ENCODE measurements around the gene REG4.

DNA sequence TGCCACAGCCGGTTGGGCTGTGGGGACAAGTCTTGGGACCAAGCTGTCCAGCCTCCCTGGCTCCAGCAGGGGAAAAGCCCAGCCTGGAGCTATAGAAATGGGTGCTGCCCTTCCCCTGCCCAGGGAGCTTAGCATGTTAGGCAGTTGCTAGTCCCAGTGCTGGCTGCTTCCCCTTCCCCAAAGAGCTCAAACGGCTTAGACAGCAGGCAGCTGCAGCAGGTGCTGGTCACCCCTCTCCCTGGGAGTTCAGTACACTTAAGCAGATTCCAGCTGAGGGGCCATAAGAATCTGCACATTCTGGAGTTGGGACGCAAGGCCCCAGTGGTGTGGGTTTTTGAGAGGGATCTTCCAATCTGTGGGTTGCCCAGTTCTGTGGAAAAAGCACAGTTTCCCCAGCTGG, 11.1 kb upstream of the REG4 start:
- TF ChIP-seq POLR2A (IDR thresholded peaks at IDR 0.05) (no peak), EP300 (IDR thresholded peaks at IDR 0.05) (no peak)
- TF ChIP-seq, protein P1, sequence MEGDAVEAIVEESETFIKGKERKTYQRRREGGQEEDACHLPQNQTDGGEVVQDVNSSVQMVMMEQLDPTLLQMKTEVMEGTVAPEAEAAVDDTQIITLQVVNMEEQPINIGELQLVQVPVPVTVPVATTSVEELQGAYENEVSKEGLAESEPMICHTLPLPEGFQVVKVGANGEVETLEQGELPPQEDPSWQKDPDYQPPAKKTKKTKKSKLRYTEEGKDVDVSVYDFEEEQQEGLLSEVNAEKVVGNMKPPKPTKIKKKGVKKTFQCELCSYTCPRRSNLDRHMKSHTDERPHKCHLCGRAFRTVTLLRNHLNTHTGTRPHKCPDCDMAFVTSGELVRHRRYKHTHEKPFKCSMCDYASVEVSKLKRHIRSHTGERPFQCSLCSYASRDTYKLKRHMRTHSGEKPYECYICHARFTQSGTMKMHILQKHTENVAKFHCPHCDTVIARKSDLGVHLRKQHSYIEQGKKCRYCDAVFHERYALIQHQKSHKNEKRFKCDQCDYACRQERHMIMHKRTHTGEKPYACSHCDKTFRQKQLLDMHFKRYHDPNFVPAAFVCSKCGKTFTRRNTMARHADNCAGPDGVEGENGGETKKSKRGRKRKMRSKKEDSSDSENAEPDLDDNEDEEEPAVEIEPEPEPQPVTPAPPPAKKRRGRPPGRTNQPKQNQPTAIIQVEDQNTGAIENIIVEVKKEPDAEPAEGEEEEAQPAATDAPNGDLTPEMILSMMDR (IDR thresholded peaks at IDR 0.05), result no peak
